IPS-15b (cell line): Measurements from ENCODE around the gene P3H3.
"Not testable (repeated sequence)": the region's sequence is repeated elsewhere in the genome, so short reads cannot be mapped to it uniquely, and the experiment has no call there.

ENCODE experiments used
- H3K27me3 ChIP-seq: one replicate; pipeline ENCODE4 v1.6.1; 2013; ENCODE audit warnings: low read length; ENCODE audit not compliant: control insufficient read depth, insufficient read depth
- H3K36me3 ChIP-seq: one replicate; pipeline ENCODE4 v1.6.1; 2013; ENCODE audit warnings: low read length; ENCODE audit not compliant: control insufficient read depth, insufficient read depth
- H3K4me1 ChIP-seq: one replicate; pipeline ENCODE4 v1.6.1; 2013; ENCODE audit warnings: mild to moderate bottlenecking, low read length; ENCODE audit not compliant: control insufficient read depth, insufficient read depth
- H3K4me3 ChIP-seq: one replicate; pipeline ENCODE4 v1.5.1; 2013; ENCODE audit warnings: low read depth, low read length
- H3K9ac ChIP-seq: one replicate; pipeline ENCODE4 v1.6.1; 2013; ENCODE audit warnings: low read depth, mild to moderate bottlenecking, low read length
- H3K9me3 ChIP-seq: one replicate; pipeline ENCODE4 v1.6.1; 2013; ENCODE audit warnings: mild to moderate bottlenecking, low read length; ENCODE audit not compliant: control insufficient read depth, insufficient read depth

The P3H3 gene

DNA sequence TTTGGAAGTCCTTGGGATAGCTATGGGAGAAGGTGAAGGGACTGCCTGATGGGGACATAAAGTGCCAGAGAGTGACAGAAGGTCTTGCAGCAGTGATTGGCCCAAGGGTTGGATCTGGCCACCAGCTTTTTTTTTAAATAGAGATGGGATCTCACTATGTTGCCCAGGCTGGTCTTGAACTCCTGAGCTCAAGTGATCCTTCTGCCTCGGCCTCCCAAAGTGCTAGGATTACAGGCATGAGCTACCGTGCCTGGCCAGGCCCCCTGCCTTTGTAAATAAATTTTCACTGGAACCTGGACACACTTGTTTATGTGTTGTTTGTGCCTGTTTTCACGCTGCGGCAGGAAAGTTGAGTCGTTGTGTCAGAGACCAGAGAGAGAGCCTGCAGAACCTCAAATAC is 37.1 kb downstream of the P3H3 start:
- H3K4me3 ChIP-seq, H3K9me3 ChIP-seq, H3K27me3 ChIP-seq, H3K9ac ChIP-seq: not testable (repeated sequence)
- H3K36me3 ChIP-seq = peaks cover 48% of the 10 kb centered on the region
- peaks cover 13% of the 10 kb centered on the region for H3K4me1 ChIP-seq

DNA sequence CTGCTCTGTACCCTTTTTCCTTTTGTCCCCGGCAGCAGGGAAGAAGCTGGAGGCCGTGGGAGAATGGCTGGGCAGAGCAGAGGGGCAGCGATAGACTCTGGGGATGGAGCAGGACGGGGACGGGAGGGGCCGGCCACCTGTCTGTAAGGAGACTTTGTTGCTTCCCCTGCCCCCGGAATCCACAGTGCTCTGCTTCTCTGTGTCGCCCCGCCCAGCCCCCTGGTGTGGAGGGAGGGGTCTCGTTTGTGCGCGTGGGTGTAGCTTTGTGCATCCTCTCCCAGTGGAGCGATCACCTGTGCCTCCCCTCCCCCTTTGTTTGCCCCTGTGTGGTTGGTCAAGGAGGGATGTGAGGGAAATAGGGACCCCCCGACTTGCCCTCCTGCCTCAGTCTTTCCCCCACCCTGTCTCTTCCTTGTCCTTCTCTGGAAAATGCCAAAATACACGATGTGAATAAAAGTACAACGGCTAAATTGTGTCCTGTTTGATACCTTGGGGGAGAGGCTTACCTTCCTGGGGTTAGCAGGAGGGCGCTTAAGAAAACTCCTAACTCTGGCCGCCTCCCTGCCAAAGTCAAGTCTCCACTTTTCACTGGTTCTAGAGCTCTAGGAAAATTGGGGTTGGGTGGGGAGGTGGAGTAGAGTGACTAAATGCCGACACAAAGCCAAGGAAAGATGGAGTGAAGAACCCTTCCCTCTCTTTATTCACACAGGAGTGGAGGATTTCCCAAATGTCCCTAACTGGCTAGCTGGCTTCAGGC is 38.1 kb downstream of the P3H3 start:
- Histone ChIP-seq H3K4me1 (peaks cover 13% of the 10 kb centered on the region), H3K9me3 (no peaks in the 10 kb centered on the region), H3K9ac (peak overlapping the region; percentile 38), H3K27me3 (no peaks in the 10 kb centered on the region), H3K4me3 (peak overlapping the region; percentile 57), H3K36me3 (peaks cover 48% of the 10 kb centered on the region)

DNA sequence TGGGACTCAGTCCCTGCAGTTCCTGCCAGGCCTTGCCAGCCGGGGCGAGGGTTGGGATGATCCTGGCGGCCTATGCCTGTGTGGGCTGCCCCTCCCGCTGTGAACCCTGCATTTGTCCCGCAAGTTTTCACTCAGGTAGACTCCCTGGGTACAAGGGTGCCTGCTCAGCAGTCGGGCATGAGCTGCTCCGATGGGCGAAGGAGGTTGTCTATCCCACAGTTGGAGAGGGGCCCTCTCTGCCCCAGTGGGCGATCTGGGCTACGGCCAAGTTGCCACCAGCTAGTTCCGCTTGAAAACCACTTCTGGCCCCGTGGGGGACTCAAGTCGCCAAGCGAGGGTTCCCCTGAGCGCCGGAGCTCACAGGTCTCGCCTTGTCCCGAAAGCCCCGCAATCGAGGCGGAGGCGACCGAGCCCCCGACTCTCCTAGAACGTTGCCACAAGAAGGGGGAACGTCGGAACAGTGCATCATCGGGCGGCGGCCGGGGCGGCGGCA is 38.8 kb downstream of the P3H3 start:
- H3K36me3 ChIP-seq = peaks cover 45% of the 10 kb centered on the region
- H3K9ac ChIP-seq = peak overlapping the region; percentile 38
- no peaks in the 10 kb centered on the region for H3K9me3 ChIP-seq
- no peaks in the 10 kb centered on the region for H3K27me3 ChIP-seq
- H3K4me1 ChIP-seq = peaks cover 13% of the 10 kb centered on the region
- H3K4me3 ChIP-seq = peak overlapping the region; percentile 57

DNA sequence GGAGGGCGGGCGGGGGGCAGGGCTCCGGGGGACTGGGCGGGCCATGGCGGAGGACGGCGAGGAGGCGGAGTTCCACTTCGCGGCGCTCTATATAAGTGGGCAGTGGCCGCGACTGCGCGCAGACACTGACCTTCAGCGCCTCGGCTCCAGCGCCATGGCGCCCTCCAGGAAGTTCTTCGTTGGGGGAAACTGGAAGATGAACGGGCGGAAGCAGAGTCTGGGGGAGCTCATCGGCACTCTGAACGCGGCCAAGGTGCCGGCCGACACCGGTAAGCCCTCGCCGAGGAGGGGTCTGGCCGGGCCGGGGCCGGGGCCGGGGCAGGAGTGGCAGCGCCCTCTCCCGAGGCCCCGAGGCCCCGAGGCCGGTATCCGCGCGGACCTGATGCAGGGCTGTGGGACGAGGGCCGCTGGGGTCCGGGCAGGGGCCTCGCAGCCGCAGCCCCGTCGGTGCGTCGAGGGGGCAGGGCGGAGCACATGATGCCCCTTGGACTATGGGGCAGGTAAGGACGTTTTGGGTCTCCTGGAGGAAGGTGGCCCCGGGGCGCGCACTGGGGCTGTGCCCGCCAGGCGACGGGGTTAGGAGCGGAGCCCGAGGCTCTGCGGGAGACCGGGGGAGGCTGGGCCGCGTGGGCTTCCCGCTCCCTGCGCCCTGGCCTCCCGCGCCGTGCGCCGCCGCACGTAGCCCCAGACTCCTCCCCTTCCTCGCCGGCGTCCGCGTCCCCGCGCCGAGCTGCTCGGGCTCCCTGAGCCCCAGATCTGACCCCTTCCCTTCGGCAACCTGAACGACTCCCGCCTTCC is 39.4 kb downstream of the P3H3 start, which contains the start of gene TPI1:
Gene TPI1, plus strand, starts transcription at position 119 of the 798 bp plus-strand sequence. Its CDS starts 36 bp downstream, at position 155.
- Histone ChIP-seq H3K4me3 (peak within 1 kb of the TSS; percentile 95), H3K4me1 (peaks cover 13% of the 10 kb centered on the region), H3K27me3 (no peaks in the 10 kb centered on the region), H3K36me3 (peaks cover 51% of the 10 kb centered on the region), H3K9ac (peak within 1 kb of the TSS; percentile 89), H3K9me3 (no peaks in the 10 kb centered on the region)

DNA sequence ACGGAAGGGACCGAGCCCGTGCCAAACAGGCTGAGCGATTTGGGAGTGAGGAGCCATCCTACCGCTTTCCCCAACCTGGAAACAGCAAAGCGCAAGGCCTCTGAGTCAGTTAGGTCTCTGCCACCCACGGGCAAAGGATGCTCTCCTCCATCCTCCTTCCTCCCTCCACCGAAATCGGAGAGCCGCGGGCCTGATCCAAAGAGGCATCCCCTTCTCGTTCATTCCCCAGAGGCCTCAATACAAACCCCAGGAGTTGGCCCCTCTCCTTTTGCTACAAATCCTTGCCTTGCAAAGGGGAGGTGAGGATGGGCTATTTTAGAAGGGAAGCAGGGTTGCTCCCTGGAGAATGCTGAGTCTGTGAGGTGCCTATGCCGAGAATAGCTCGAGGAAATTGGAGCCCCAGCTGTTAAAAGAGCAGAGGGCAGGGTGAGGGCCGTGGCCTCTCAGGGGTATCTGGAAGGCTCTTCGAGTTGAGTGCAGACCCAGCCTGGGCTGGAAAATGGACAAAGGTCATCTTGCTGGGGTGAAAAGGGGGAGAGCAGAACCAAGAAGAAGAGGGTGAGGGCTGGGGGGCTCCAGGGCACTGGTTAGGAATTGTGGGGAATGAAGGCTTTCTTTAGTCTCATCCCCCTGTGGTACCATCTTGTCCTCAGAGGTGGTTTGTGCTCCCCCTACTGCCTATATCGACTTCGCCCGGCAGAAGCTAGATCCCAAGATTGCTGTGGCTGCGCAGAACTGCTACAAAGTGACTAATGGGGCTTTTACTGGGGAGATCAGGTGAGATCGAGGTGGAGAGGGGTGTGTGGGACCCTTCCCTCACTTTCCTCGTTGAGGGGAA is 40.2 kb downstream of the P3H3 start:
- peak overlapping the region; percentile 89 for H3K9ac ChIP-seq
- peaks cover 13% of the 10 kb centered on the region for H3K4me1 ChIP-seq
- peaks cover 51% of the 10 kb centered on the region for H3K36me3 ChIP-seq
- H3K9me3 ChIP-seq = no peaks in the 10 kb centered on the region
- H3K4me3 ChIP-seq = peak overlapping the region; percentile 95
- H3K27me3 ChIP-seq = no peaks in the 10 kb centered on the region

DNA sequence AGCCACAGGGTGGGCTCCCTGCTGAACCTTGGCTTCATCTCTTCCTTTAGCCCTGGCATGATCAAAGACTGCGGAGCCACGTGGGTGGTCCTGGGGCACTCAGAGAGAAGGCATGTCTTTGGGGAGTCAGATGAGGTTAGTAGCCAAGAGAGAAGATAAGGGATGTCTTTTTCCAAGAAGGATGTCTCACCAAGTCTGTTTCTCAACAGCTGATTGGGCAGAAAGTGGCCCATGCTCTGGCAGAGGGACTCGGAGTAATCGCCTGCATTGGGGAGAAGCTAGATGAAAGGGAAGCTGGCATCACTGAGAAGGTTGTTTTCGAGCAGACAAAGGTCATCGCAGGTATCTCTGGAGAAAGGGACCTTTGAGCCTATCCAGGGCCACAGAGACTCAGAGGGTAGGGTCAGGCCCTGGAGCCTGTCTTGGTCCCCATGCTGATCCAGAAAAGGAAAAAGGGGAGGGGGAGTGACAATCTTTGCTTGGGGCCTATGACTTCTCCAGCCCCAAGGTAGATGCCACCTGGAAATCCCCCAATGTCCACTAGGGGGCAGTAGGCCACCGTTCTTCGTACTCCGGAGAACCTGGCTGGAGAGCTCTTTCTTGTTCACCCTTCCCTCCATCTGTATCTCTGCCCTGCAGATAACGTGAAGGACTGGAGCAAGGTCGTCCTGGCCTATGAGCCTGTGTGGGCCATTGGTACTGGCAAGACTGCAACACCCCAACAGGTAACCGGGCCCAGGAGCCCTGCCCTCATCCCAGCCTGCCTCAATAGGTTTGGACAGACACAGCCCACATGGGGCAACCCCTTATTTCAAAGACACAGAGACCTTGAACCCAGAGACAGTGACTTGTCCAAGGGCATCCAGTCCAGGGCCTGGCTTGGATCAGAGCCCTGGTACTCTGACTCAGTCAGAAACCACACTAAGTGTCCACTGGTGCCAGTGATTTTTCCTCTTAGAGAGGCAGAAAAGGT is 41.1 kb downstream of the P3H3 start:
- peaks cover 13% of the 10 kb centered on the region for H3K4me1 ChIP-seq
- H3K27me3 ChIP-seq = no peaks in the 10 kb centered on the region
- peaks cover 43% of the 10 kb centered on the region for H3K36me3 ChIP-seq
- H3K9ac ChIP-seq = peak overlapping the region; percentile 89
- no peaks in the 10 kb centered on the region for H3K9me3 ChIP-seq
- H3K4me3 ChIP-seq = peak overlapping the region; percentile 95

DNA sequence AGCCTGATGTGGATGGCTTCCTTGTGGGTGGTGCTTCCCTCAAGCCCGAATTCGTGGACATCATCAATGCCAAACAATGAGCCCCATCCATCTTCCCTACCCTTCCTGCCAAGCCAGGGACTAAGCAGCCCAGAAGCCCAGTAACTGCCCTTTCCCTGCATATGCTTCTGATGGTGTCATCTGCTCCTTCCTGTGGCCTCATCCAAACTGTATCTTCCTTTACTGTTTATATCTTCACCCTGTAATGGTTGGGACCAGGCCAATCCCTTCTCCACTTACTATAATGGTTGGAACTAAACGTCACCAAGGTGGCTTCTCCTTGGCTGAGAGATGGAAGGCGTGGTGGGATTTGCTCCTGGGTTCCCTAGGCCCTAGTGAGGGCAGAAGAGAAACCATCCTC is 42.1 kb downstream of the P3H3 start:
- not testable (repeated sequence) for H3K9me3 ChIP-seq, H3K27me3 ChIP-seq
- H3K36me3 ChIP-seq = peaks cover 34% of the 10 kb centered on the region
- H3K4me3 ChIP-seq = peak overlapping the region; percentile 18
- peak overlapping the region; percentile 47 for H3K9ac ChIP-seq
- peaks cover 13% of the 10 kb centered on the region for H3K4me1 ChIP-seq

DNA sequence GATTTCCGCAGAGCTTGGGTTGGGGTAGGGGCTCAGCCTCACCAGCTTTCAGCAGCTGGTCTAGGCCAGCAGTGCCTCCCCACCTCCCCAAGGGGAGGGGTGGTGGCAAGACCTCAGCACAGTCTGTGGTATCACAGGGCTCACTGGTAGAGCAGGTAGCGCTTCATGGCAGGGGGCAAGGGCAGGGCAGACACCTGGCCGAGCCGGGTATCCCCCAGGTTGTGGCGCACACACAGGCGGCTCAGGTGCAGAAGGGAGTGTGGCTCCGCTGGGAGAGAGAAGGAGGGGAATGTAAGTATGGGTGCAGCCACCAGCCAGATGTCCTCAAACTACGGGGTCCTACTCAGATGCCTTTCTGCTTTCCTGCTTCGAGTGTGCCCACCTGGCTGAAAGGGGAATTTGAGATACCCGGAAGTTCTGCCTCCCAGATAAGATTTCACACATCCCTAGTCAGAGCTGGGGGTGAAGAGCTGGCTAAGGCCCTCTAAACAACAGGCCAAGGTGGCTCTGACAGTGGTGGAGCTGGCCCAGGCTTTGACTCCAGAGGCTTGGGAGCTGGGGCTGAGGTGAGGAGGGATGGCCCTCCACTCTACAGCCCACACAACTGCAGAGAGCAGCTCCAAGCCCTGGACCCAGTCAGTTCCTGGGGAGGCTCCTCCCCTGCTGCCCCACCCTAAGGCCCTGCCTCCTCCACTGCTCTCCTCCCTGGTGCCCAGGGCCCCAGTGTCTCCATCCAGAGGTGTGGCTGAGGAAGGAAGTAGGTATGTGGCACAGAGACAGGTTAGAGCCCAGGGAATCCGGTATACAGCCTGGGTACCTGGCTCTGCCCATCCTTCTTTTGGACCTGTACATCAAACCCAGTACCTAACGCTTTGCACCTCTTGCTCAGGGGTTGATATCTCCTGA is 43.1 kb downstream of the P3H3 start:
- H3K36me3 ChIP-seq = peaks cover 37% of the 10 kb centered on the region
- no peaks in the 10 kb centered on the region for H3K27me3 ChIP-seq
- H3K9ac ChIP-seq = peak overlapping the region; percentile 68
- H3K4me1 ChIP-seq = peaks cover 8% of the 10 kb centered on the region
- H3K4me3 ChIP-seq = peak overlapping the region; percentile 97
- no peaks in the 10 kb centered on the region for H3K9me3 ChIP-seq

DNA sequence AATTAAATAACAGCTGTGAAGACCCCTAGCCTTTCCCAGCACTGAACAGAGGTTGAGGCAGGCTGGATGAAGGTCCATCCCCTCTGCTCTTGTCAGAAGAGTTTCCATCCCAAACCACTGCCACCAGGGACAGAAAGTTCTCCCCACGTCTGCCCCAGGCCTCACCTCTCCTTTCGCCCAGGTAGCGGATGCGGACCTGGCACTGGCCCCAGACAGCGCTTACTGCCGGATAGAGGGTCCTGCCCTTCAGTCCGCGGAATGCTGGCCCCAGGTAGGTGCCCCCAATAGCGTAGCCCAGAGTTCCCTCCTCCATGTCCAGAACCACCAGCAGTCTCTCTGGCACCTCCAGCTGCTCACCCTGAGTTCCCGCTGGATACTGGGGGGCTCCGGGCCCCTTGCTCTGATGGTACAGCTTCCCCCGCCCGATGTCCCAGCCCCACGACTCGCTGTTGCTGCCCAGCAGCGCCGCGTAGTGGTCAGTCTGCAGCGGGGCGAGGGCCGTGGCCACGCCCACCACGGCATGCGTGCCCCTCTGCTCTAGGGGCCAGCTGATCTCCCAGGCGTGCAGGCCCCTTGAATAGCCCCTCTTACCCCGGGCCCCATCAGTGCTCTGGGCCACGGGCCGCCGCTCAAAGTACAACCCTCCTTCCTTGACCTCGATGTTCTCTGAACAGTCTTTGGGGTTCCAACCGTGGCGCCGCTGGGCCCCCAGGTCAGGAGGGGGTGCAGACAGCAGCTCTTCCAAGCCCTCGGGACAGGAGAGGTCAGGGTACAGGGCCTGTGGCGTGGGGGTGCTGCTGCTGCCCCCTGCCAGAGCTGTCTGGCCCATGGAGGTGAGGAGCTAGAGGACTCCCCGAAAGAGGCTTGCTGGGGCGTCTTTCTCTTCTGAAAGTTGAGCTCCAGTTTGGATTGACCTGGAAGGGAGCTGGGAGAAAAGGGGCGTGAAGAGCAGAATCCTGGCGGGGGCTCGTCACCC is 44.2 kb downstream of the P3H3 start:
- no peaks in the 10 kb centered on the region for H3K9me3 ChIP-seq
- peak overlapping the region; percentile 89 for H3K9ac ChIP-seq
- peak overlapping the region; percentile 97 for H3K4me3 ChIP-seq
- no peaks in the 10 kb centered on the region for H3K27me3 ChIP-seq
- H3K4me1 ChIP-seq = peaks cover 3% of the 10 kb centered on the region
- peaks cover 37% of the 10 kb centered on the region for H3K36me3 ChIP-seq
